ENCODE results near the gene GRAP2. TPM values are rescaled to one million over a fixed set of nuclear protein-coding genes. Genes with fewer than 3 reads are reported as not detected.

Gene GRAP2
- polyA plus RNA-seq, 1 of the 3 experiments (the other 2 are of a cell fraction) = 0.13 TPM

GRCh38 chr22:40000171-40000570, 99.3 kb downstream of the GRAP2 start:
- Histone ChIP-seq H3K27ac (ENCODE audit: low read depth in 2 of 2, low read length in 1 of 2) (no peak overlapping the region), H3F3A (replicated peaks; ENCODE audit: insufficient read depth) (no peaks in the 10 kb centered on the region), H4K20me1 (ENCODE audit: insufficient read depth) (no peaks in the 10 kb centered on the region), H3K79me2 (ENCODE audit: insufficient read depth) (no peaks in the 10 kb centered on the region), H3K27me3 (ENCODE audit: insufficient read depth) (no peaks in the 10 kb centered on the region), H3K9ac (no peak overlapping the region), H3K9me2 (no peaks in the 10 kb centered on the region), H3K4me1 (ENCODE audit: control insufficient read depth in 1 of 2, insufficient read depth in 2 of 2, low read depth in 1 of 2, low read length in 1 of 2) (peaks cover 0 to 19% of the 10 kb centered on the region in 2 experiments; a peak in 1 of 4 replicates), H2AFZ (ENCODE audit: low read depth) (no peak overlapping the region), H3K4me2 (no peak overlapping the region), H3K36me3 (replicated peaks in 1 of 2; ENCODE audit: control insufficient read depth in 1 of 2, insufficient read depth in 2 of 2, low read length in 1 of 2) (no peaks in the 10 kb centered on the region), H3K4me3 (ENCODE audit: low read depth in 2 of 2, low read length in 1 of 2) (no peak overlapping the region), H3K9me3 (no peaks in the 10 kb centered on the region)
- ChIA-PET POLR2A (no interaction called here), CTCF (interaction anchor here (1.0 to 1.7 kb wide), 2 partner anchors 25 to 41 kb away, joined by 3 to 6 read pairs; no protein-coding TSS in a partner anchor)
- TF ChIP-seq, protein P1, sequence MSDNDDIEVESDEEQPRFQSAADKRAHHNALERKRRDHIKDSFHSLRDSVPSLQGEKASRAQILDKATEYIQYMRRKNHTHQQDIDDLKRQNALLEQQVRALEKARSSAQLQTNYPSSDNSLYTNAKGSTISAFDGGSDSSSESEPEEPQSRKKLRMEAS (IDR thresholded peaks at IDR 0.05; ENCODE audit: low read depth) = no peak
- TF ChIP-seq RXRA (IDR thresholded peaks at IDR 0.05; ENCODE audit: borderline replicate concordance, low read depth) (no peak), MXI1 (IDR thresholded peaks at IDR 0.05; ENCODE audit: low read depth, low read length) (no peak), NRF1 (IDR thresholded peaks at IDR 0.05; ENCODE audit: low read depth, low read length) (no peak), RAD21 (IDR thresholded peaks at IDR 0.05; ENCODE audit: low read length) (no peak), EZH2phosphoT487 (IDR thresholded peaks at IDR 0.05; ENCODE audit: borderline replicate concordance, low read depth) (no peak), NFIC (IDR thresholded peaks at IDR 0.05; ENCODE audit: borderline replicate concordance) (no peak), TCF12 (IDR thresholded peaks at IDR 0.05) (no peak), CHD2 (IDR thresholded peaks at IDR 0.05; ENCODE audit: low read length, partially characterized antibody) (no peak)
- TF ChIP-seq, protein P2, sequence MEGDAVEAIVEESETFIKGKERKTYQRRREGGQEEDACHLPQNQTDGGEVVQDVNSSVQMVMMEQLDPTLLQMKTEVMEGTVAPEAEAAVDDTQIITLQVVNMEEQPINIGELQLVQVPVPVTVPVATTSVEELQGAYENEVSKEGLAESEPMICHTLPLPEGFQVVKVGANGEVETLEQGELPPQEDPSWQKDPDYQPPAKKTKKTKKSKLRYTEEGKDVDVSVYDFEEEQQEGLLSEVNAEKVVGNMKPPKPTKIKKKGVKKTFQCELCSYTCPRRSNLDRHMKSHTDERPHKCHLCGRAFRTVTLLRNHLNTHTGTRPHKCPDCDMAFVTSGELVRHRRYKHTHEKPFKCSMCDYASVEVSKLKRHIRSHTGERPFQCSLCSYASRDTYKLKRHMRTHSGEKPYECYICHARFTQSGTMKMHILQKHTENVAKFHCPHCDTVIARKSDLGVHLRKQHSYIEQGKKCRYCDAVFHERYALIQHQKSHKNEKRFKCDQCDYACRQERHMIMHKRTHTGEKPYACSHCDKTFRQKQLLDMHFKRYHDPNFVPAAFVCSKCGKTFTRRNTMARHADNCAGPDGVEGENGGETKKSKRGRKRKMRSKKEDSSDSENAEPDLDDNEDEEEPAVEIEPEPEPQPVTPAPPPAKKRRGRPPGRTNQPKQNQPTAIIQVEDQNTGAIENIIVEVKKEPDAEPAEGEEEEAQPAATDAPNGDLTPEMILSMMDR (IDR thresholded peaks at IDR 0.05) = no peak
- WGBS (ENCODE audit: low lambda C conversion rate) = no CpG with 5 or more reads among the region's 5 CpGs
- DNase-seq = no peak

DNA sequence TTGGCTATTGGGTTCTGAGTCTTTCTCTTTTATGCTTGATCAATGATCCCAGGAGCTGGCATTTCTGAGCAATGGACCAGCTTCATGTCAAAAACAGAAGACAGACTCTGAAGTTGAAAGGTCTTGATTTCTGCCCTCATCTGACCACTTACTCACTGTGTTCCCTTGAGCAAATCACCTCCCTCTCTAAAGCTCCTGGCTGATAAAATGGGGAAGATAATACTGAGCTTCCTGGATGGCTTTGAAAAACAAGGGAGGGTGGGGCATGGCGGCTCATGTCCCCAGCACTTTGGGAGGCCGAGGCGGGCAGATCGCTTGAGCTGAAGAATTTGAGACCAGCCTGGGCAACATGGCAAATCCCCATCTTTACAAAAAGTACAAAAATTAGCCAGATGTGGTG, 100.2 kb downstream of the GRAP2 start:
- no peaks in the 10 kb centered on the region for H3K9me3 ChIP-seq
- no peak overlapping the region for H3K9ac ChIP-seq
- H3K9me2 ChIP-seq = no peaks in the 10 kb centered on the region
- H3K27me3 ChIP-seq (ENCODE audit: insufficient read depth) = no peaks in the 10 kb centered on the region
- ChIA-PET CTCF (interaction anchor here (1.0 to 1.7 kb wide), 3 partner anchors 15 to 42 kb away, joined by 3 to 6 read pairs (median 3); no protein-coding TSS in a partner anchor), POLR2A (no interaction called here)
- no peaks in the 10 kb centered on the region for H3F3A ChIP-seq (replicated peaks; ENCODE audit: insufficient read depth)
- no peak overlapping the region for H2AFZ ChIP-seq (ENCODE audit: low read depth)
- no peak overlapping the region for H3K27ac ChIP-seq (ENCODE audit: low read depth in 2 of 2, low read length in 1 of 2)
- TF ChIP-seq JUND (IDR thresholded peaks at IDR 0.05) = no peak
- TF ChIP-seq POLR2AphosphoS5 (IDR thresholded peaks at IDR 0.05; ENCODE audit: low read depth, low read length) = no peak
- TF ChIP-seq SMC3 (IDR thresholded peaks at IDR 0.05; ENCODE audit: low read depth, low read length) = no peak
- TF ChIP-seq FOXJ3 (CRISPR knock-in tag; IDR thresholded peaks at IDR 0.05) = no peak
- no peak for TF ChIP-seq GABPA (IDR thresholded peaks at IDR 0.05; ENCODE audit: low read depth)
- TF ChIP-seq NFIC (IDR thresholded peaks at IDR 0.05; ENCODE audit: borderline replicate concordance) = no peak
- 79% methylated on average over 4 of the region's 4 CpGs for WGBS (ENCODE audit: low lambda C conversion rate)
- H3K4me3 ChIP-seq (ENCODE audit: low read depth in 2 of 2, low read length in 1 of 2) = no peak overlapping the region
- DNase-seq = no peak
- no peak overlapping the region for H3K4me2 ChIP-seq
- H3K36me3 ChIP-seq (replicated peaks in 1 of 2; ENCODE audit: control insufficient read depth in 1 of 2, insufficient read depth in 2 of 2, low read length in 1 of 2) = no peaks in the 10 kb centered on the region
- no peaks in the 10 kb centered on the region for H3K79me2 ChIP-seq (ENCODE audit: insufficient read depth)
- H3K4me1 ChIP-seq (ENCODE audit: control insufficient read depth in 1 of 2, insufficient read depth in 2 of 2, low read depth in 1 of 2, low read length in 1 of 2) = peaks cover 0 to 24% of the 10 kb centered on the region in 2 experiments; a peak in 1 of 4 replicates
- no peaks in the 10 kb centered on the region for H4K20me1 ChIP-seq (ENCODE audit: insufficient read depth)
